GM03348 (cell line): Measurements from ENCODE around the gene TBX20.
"Not testable (repeated sequence)": the region's sequence is repeated elsewhere in the genome, so short reads cannot be mapped to it uniquely, and the experiment has no call there.

Experiments
- DNase-seq: peaks from one replicate; pipeline ENCODE4 v3.0.0; 2012; ENCODE audit warnings: low spot score

TBX20 gene

DNA sequence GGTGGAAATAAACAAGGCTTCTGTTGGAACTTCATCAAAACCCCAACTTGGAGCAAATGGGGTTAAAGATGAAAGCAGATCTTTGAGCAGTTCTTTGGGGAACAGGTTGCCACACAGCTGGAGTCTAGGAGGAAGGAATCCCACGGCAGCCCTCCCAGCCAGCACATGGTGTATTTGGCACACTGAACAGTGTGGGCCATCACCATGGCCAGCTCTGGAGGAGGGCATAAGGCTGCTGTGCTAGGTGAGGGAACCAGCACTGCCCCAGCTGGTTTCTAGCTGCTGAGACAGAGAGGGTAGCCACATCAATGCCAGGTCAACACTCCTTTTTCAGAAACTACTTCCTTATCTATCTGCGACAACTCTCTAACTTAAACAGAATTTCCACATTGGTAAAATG lies 33.7 kb downstream of the TBX20 start:
- not testable (repeated sequence) for DNase-seq

DNA sequence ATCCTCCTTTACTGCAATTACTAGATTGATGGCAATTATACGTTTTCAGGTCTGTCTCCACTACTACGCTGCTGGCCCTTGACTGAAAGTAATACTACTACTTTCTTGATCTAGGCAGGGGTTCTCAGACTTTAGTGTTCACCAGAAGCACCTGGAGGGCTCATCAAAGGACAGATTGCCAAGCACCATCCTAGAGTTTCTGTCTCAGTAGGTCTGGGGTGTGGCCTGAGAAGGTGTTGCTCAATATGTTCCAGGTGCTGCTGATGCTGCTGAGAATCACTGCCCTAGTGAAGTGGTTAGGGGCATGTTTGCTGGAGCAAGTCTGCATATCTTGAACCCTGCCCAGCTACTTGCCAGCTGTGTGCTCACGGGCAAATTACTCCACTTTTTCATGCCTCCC lies 37.9 kb downstream of the TBX20 start:
- not testable (repeated sequence) for DNase-seq

DNA sequence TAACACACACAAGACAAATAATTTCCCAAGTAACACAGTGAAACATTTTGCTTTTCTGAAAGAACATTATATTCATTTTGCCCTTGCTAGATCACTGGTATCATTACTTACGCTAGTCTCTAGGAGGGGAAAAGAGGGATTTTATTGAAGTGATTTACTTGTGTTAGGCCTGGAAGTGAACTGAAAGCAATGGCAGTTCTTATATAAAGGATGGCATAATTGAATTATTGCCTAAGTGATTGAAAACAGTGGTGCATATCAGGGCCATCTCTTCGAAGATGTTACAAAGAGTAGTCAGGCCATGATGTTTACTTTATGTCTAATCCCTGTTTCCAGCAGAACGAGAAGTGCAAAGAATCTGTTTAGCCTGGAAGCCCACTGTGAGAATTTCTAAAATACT lies 38.8 kb downstream of the TBX20 start:
- DNase-seq = not testable (repeated sequence)

DNA sequence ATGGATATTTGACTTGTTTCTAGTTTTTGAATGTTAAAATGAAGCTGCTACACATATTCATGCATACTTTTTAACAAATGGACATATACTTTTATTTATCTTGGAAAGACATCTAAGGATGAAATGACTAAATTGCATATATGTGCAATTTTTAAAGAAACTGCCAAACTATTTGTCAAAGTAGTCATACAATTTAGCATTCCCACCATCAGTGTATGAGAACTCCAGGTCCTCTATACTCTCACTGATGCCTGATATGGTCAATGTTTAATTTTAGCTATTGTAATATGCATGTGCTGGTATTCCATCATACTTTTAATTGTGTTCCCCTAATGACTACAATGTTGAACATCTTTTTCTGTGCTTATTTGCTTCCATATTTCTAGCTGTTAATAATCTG lies 47.0 kb downstream of the TBX20 start:
- DNase-seq = not testable (repeated sequence)

DNA sequence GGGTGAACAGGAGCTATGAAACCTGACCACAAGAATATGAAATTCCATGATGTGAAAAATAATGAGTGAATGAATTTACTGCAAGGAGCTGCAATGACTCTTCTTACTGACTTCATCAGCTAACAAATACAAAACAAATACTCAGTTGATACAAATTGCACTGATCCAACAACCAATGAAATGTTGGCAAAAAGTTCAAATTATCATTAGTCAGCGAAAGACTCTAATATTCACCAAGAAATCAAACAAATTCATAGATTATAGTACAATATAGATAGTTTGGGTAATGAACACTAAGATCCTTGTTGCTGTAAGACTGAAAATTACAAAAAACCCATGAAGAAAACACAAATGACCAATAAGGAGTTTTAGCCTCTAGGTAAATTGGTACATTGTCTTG lies 49.0 kb downstream of the TBX20 start:
- not testable (repeated sequence) for DNase-seq

DNA sequence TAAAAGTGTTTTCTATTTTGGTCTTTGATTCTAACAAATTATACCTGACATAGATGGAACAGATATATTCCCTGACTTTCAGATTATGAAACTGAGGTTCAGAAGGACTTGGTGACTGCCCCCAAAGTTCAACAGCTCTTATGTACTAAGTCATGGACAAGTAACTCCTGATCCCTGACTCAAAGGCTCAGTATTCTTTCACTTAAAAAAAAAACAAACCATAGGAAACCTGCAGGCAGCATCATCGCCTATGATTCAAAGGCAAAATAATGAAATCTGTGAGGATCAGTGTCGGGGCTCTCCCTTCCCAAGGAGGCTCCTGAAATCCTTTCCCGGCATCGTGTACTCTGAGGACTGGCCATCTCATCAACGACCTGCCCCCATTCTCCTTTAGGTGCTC lies 49.9 kb downstream of the TBX20 start:
- DNase-seq = not testable (repeated sequence)

DNA sequence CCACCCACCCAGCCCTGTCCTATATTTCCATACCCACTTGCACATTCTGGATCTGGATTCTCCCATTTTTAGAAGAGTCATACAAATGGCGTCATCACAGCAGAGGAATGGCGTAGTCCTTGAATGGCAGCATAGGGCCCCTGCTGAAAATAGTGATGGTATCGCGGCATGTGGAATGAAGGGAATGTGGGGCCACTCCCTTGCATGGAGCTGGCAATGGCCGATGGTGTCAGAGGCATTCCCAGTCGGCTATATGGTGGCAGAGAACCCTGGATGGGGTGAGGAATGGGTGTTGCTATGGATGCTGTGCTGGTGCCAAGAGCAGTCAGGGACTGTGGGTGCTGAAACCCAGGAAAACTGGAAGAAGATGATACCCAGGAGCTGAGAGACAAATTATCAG lies 51.5 kb downstream of the TBX20 start:
- not testable (repeated sequence) for DNase-seq

DNA sequence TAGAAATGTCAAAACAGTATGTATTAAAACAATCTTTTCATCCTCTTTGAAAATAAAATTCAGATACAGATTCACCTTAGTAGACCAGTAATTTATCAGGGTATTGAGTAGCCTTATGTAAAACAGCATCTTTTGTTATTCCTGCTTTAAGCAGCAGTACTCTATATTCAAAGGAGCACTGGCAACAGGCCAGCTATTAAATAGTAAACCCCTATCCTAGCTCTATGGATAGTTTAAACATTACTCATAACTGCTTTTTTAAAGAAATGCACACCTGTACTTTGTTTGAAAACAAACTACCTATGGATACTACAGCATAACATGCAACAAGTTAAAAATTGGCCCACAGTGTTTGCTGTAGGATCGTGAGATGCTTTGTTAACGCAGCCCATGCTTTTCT lies 53.7 kb downstream of the TBX20 start:
- DNase-seq = not testable (repeated sequence)

DNA sequence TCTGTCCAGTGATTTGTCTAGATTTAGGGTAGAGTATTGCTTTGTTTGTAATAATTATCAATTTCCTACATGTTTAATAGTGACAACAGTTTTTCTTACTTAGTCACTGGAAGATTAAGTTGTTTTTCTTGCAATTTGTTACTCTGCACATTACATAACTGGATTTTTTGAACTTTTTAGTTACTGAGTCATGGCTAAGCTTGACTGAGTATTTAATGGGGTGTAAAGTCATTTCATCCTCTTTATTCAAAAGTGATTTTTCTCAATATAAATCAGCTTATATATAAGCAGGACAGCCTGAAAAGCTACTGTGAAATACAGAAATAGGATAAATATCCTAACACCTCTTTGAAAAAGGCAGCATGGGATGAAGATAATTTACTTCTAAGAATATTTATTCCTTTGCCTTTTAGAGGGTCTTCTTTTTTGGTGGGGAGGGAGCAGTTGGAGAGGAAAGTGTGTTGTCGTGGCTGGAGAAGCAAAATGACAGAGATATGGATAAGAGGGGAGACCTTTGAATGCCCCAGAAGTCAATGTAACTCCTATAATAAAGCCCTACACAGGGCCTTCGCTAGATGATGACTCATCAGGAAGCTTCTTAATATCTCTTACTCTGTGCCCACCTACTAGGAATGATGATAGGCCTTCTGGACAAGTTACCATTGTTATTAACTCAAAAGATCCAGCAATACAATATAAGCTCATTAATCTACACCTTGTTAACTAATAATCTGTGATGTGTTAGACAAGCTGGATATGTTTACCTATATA lies 55.3 kb downstream of the TBX20 start:
- DNase-seq = not testable (repeated sequence)

DNA sequence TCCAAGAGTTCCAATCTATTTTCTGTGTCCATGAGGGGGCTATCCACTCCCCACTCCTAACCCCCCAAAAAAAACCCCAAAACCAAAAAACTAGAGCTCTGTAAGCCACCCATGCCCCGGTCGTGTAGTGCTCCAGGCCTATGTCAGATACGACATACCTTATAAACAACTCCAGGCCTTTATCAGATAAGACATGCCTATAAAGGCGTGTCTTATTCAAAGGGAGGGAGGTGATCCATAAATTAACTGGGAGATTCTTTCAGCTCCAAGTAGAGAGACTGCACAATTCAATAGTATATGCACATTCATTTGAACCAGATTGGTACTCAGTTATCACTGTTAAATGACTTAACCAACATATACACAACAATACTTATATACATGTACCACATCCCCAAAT lies 62.3 kb downstream of the TBX20 start:
- DNase-seq = not testable (repeated sequence)

DNA sequence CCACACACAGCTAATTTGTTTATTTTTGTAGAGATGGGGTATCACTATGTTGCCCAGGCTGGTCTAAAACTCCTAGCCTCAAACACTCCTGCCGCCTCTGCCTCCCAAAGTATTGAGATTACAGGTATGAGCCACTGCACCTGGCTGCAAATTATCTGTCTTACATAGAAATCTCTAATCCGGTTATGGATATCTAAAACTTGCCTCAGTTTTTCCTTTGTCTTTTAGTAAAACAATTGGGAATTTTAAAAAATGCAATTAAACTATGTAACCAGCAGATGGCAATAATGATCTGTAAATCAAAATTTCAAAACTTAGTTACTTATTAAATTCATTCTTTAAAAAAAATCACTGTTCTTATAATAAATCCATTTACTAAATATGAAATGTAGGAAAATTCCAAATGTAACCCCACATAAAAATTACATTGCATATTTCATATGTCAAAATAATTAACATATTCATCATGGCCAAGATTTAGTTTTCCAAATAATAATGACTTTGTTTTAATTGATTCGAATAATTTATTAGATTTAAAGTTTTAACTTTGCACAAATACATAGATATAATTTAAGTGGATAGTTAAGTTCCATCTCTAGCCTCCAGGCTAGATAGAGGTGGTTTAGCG lies 63.6 kb downstream of the TBX20 start:
- DNase-seq = not testable (repeated sequence)

DNA sequence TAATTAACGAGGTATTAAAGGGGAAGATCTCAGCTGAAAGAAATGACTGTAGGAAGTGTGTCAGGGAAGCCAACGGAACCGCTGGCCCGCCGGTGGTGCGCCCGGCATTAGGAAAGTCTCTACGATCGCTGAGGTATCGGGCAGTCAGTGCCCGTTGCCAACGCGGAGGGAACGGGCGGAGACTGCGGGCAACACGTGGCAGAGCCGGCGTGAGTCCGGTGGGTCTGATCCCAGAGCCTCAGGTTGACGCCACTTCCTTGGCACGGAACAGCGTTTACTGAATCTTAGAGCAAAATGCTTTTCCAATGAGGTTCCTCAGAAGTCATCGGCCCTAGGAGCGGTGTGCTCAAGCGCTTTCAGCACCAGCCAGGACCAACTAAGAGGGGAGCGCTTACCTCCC lies 67.1 kb downstream of the TBX20 start:
- peak; percentile 8 for DNase-seq

DNA sequence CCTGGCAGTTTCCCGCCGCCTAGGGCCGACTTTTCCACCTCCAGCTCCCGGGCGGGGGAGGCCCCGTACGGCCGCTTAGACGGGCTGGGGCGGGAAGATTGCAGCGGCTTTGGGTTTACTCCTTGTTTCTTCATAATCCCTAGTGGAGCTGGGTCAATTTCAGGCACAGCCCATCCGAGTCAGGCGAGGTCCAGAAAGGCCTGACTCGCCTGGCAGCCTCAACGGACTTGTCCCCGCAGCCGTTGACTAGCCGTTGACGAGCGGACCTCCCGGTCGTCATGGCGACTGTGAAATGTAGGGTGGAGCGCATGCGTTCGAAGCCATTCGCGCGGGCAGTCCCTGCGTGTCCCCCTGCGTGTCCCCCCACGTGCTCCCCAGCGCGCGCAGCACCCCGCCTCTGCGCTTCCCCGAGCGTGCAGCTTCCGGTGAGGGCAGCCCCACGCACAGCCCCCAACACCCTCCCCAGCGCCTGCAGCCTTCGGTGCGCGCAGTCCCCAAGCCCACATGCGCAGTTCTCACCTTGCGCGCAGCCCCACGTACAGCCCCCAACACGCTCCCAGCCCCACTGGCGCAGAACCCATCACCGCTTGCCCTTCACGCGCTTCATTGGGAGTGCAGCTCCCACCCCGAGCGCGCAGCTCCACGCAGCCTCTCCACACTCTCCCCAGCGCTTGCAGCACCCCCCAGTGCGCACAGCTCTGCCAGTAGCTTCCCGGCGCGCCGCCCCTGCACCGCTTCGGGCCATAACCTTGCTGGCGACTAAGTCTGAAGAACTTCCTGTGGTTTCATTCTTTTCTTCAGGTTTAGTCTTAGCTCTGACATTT lies 67.8 kb downstream of the TBX20 start:
- peak; percentile 5 for DNase-seq

DNA sequence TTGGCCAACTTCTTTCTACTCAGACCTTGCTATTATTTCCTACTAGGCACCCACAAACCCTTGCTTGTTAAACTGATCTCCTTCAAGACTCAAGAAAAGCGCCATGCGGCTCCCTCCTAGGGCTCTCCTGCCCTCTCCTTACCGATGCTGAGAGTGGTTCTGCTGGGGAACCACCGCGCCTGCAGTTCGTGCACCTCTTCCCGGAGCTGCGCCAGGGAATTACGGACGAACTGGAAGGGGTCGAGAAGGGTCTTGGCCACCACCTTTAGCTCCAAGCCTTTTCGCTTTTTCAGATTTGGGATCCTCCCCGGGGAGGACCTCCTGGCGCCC lies 68.4 kb downstream of the TBX20 start:
- DNase-seq = not testable (repeated sequence)

DNA sequence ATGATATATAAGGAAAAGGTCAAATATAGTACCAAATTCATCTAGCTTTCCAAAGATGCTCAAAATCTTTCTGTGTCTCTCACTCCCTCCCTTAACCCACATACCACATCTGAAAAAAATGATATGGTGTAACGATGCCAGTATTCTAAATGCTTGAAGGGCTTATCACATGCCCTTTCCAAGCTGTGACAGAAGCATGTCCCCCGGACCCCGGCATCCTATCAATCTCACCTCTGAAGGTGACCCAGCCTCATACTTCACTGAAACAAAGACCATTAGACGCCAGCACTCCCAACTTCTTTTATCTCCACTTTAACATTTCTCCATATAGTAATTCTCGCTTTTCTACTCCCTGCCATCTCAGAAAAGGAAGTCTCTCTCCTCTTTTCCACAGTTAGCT lies 68.9 kb downstream of the TBX20 start:
- DNase-seq = not testable (repeated sequence)

DNA sequence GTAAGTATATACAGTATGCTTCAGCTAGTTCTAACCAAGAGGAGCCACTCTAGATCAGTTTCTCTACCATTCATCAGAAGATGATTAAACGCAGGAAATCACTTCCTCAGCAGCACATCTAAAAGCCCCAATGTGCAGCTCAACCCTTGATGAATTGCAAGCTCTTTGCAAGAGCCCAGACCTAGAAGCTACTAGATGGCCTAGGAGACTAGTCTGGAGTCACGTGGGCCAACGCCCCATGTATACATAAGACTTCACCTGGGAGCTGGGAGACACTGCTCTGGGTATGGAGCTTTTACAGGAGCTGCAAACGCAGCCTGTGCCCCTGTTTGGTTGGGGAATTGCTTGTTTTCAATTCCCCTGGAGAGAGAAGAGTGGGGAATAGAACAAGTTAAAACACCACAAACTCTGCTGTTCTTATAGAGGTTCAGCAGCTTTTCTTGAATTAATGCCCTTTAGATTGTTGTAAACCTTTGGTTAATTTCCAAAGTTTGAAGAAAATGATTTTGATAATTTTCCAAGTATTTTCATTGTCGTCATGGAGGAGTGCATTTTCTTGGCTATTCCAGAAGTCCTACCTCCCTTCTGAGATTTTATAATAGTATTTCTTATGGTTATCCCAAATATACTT lies 69.9 kb downstream of the TBX20 start:
- not testable (repeated sequence) for DNase-seq

DNA sequence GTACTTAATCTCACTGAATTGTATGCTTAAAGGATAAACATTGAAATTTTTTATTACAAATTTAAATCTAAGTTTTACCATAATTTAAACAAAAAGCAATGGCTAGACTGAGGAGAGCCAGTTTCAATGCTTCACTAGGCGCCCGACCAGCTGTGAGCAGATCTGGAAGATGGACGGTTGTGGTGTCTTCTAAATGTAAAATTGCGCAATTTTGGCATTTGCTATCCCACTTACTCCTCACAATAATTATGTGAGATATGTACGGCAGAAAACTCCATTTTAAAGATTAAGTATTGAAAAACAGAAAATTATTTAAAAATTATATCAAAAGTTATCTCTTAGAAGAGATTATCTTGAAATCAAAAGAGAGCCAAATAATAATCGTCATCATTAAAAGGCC lies 73.2 kb downstream of the TBX20 start:
- not testable (repeated sequence) for DNase-seq

DNA sequence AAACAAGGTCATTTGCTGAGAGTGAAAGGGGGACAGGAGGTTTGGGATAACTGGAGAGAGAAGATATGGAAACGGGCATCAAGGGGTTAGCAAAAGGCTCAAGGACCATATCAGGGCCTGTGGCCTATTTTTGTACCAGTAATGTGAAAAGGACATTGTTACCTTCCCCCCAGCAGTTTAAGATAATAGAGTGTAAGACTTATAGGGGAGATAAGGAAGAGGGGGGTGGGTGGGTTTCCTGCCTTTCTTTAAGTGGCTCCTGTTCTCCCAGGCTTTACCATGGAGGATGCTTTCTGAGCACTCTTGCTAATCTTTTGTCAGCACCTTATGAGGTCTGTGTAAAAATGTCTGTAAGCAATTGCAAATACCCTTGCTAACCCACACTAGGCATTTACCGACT lies 80.7 kb downstream of the TBX20 start:
- DNase-seq = not testable (repeated sequence)

DNA sequence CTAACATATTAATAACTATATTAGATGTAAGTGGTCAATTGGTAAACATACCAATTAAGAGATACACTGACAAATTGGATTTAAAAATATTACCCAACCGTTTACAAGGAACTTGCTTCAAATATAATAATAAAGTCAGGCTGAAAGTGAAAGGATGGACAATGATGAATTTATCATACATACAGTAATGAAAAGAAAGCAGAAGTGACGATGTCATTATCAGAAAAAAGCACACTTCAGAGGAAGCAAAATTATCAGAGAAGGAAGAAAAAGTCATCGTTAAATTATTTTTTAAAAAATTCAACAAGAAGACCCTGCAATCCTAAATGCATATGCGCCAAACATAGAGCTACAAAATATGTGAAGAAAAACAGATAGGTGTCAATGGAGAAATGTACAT lies 81.8 kb downstream of the TBX20 start:
- DNase-seq = not testable (repeated sequence)

DNA sequence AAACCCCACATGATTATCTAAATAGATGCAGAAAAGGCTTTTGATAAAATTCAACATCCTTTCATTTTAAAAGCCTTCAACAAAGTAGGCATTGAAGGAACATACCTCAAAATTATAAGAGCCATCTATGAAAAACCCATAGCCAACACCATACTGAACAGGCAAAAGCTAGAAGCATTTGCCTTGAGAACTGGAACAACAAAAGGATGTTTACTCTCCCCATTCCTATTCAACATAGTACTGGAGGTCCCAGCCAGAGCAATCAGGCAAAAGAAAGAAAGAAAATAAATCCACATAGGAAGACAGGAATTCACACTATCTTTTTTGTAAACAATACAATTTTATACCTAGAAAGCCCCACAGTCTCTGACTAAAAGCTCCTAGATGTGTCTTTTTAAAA lies 86.2 kb downstream of the TBX20 start:
- DNase-seq = not testable (repeated sequence)

DNA sequence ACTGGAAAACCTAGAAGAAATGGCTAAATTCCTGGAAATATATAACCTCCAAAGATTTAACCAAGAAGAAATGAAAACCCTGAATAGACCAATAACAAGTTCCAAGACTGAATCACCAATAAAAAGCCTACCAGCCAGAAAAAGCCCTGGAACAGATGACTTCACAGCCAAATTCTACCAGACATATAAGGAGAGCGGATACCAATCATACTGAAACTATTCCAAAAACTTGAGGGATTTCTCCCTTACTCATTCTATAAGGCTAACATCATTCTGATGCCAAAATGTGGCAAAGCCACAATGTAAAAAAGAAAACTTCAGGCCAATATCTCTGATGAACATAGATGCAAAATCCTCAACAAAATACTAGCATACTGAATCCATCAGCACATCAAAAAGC lies 86.7 kb downstream of the TBX20 start:
- not testable (repeated sequence) for DNase-seq

DNA sequence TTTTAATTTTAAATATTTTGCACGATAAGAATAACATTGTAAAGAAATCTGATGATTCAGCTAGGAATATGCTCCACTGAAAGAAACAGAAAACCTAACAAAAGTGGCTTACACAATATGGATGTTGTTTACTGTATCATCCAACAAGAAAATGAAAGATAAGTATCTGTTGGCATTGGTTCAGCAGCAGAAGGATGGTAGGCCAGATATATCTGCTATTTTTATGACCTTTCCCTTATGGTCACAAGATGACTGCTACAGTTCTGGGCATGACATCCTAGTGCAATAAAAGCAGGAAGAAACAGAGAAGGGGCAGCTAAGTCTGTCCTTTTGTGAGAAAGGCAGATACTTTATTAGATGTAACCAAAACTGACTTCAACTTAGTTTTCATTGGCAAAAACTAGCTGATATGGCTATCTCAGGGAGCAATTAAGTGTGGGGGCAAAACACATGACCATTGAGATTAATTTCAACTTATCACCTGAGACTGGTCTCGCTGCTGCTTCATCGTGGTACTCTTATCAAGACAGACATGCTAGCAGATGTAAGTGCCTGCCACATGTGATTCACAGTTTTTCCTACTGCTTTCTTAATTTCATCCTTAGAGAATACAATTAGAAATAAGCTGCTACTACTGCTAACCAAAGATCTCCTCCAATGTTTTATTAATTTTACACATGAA lies 92.7 kb downstream of the TBX20 start:
- not testable (repeated sequence) for DNase-seq
